GM18873 (cell line): ENCODE measurements around the gene FGF14.

Source experiments
- ATAC-seq: cut with Tn5 transposase; IDR thresholded peaks from one replicate; pipeline ENCODE4 v1.9.1; 2021; ENCODE audit warnings: mild to moderate bottlenecking, moderate library complexity, moderate number of reproducible peaks; ENCODE audit not compliant: unreplicated experiment, low FRiP score

FGF14 gene

GRCh38 chr13:102203718-102204117, 198.1 kb downstream of the FGF14 start:
- no peak for ATAC-seq

- no peak for ATAC-seq
Observed at GRCh38 chr13:102198418-102199311, 203.2 kb downstream of the FGF14 start.

GRCh38 chr13:102197193-102197592, 204.7 kb downstream of the FGF14 start:
- ATAC-seq, result no peak

GRCh38 chr13:102195566-102196462, 206.0 kb downstream of the FGF14 start:
- no peak for ATAC-seq

- ATAC-seq, result no peak
Observed at GRCh38 chr13:102192858-102193257, 209.0 kb downstream of the FGF14 start.

DNA sequence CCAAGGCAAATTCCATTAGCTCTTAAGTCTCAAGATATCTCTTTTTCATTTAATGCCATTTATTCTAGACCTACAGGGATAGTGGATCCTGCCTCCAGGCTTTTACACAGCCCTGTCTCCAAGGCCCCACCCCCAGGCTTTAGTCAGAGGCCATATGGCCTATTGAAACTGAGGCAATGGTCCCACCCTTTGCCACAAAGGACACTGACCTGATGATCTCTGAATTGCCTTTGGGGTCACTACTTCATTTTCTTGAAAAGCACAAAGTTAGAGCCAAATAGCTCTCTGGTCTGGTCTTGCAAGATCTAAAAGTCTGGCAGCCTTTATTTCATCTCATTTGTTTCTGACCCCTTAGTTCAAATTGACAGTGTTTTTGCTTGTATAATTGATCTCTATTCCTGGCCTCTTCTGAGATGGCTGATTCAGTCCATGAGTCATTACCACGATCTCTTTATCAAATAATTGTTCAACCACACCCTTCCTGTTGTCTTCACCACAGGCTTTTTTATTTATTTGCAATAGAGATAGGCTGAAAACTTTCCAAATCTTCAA, 209.8 kb downstream of the FGF14 start:
- no peak for ATAC-seq

DNA sequence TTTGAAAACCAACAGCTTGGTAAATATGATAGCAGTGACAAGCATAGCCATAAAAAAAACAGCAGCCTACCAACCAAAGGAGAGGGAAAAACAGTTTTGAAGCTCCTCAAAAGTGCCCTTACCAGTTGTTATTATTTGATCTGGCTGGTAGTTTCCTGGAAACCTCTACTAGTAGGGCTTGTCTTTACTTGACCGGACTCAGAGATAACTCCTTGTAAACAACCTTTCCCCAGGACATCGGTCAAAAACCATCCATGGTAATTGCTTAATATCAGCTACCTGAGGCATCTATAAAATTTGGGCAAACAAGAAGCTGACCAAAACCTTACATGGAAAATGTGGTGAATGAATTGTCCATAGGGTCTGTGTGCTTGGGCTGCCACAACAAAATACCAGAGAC, 210.9 kb downstream of the FGF14 start:
- no peak for ATAC-seq

GRCh38 chr13:102187313-102187712, 214.5 kb downstream of the FGF14 start:
- no peak for ATAC-seq

DNA sequence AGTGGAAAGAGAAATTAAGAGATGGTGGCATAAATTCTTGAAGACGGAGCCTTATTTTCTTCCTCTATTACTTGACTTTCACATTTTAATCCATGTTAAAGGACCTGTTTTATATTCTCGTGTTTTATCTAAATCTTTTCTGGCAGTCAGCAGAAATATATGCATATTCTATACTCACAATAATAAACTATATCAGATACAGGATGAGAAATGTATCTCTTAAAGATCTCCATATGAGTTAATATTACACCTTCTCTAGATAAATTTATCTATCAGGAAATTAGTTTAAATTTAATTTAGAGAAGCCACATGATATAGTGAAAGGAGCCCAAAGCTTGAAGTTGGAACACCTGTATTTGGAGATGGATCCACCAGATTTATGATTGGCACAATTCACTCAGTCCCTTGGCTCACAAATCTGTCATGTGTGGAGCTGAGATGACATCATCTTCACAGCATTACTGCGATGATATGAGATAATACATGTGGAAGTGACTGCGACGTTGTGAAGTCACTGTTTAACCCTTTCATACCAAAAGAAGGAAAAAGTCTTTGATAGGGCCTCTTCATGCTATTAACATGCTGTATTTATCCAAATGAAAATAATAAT, 216.4 kb downstream of the FGF14 start:
- ATAC-seq, result no peak

GRCh38 chr13:102183509-102184182, 218.2 kb downstream of the FGF14 start:
- ATAC-seq, result no peak

DNA sequence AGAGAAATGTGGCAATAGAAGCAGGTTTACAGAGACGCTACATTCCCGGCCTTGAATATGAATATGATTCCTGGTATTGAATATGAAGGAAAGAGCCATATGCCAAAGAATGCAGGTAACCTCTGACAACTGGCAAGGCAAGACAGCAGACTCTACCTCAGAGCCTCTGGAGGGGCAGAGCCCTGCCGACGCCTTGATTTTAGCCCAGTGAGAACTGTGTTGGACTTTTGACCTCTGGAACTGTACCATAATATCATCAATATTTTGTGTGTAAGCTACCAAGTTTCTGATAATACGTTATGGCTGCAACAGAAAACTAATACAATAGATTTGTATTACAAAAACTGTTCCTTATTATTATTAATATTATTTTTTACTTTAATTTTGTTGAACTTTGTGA, 219.7 kb downstream of the FGF14 start:
- no peak for ATAC-seq

GRCh38 chr13:102177431-102177830, 224.4 kb downstream of the FGF14 start:
- ATAC-seq, result no peak

DNA sequence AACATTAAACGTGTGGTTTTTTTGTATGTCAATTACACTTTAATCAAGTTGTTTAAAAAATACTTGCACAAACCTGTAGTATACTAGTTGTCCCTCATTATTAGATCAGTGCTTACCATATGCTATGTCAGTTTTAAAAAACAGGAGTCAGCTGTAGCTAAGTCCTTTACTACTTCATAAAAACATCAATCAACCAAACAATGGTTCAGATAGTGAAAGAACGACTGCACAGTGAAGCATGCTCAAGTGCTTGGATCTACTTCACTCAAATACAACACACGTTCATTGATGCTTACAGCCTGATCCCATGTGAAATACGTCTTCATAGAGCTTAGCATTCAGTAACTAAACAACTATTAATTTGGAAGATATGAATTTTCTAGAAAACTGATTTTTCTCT, 225.0 kb downstream of the FGF14 start:
- ATAC-seq, result no peak

- ATAC-seq, result no peak
Observed at GRCh38 chr13:102172406-102172805, 229.4 kb downstream of the FGF14 start.

DNA sequence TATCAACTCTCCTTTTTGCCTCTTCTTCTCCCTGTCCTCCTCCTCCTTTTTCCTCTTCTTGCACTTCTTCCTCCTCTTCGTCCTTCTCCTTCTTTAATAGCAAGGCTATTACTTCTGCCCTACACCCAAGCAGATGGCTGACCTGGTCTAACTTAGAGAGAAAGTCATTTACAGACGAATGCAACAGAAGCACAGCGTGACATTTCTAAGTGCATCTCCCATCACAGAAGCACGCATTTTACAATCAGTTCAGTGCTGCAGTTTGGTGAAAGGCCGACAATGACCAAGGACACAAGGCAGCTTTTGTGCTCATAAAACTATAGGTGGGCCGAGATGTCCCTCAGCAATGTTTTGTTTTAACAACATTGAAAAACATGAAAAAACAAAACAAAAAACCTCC, 231.5 kb downstream of the FGF14 start:
- no peak for ATAC-seq

GRCh38 chr13:102169471-102170015, 232.3 kb downstream of the FGF14 start:
- ATAC-seq, result no peak

- no peak for ATAC-seq
Observed at GRCh38 chr13:102152790-102153189, 249.1 kb downstream of the FGF14 start.

GRCh38 chr13:102147353-102147752, 254.5 kb downstream of the FGF14 start:
- ATAC-seq, result no peak

- no peak for ATAC-seq
Observed at GRCh38 chr13:102145750-102146149, 256.1 kb downstream of the FGF14 start.

GRCh38 chr13:102142473-102142826, 259.4 kb downstream of the FGF14 start:
- ATAC-seq, result no peak
